HG02840 (cell line): ENCODE measurements around the gene ITGBL1.

ENCODE experiments used
- ATAC-seq: cut with Tn5 transposase; IDR thresholded peaks from one replicate; pipeline ENCODE4 v1.9.1; 2021; ENCODE audit warnings: mild to moderate bottlenecking, moderate library complexity, moderate number of reproducible peaks; ENCODE audit not compliant: unreplicated experiment, low FRiP score

ITGBL1 gene

DNA sequence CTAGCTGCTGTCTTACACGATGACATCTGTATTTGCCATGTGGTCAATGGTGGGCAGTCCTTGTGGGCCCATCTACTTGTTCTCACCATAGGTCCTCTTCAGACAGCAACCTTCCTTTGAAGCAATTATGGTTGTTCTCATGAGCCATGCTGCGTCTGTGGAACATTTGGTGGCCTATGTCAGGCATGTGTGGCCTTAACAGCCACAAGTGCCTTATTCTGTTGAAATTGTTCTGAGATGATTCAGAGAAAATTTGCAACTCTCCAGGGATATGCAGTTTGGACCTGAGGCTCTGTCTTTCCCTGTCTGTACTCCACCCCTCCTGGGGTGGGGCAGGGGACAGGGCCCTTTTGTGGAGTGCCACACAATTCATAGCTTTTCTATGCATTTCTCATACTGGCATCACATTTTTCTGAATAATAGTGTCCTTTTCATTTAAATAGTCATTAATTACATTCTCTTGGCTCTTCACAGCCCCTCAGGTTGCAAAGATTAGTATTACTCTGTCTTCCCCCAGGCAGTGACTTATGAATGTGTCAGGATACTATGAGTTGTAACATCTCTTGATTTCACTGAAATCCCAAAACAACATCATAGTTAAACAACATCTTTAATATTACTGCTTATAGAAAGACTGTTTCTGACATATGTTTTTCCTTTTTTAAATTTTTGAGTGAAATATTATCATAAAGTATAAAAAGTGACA lies 102.1 kb downstream of the ITGBL1 start:
- no peak for ATAC-seq

DNA sequence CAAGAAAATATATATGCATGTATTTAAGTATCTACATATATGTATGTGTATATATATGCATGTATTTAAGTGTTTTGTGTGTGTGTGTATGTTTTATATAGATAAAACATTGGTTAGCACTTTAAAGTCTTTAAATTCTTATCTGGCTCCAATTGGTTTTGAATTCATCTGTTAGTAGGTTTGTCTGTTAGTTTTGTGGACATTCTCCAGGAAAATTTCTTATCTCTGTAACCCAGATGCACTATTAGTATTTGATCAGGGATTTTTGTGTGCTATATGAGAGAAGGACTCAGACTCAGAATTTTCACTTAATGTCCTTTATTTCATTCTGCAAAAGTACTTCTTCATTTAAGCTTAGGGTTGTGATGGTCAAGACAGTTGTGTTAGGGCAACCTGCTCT lies 103.1 kb downstream of the ITGBL1 start:
- no peak for ATAC-seq

DNA sequence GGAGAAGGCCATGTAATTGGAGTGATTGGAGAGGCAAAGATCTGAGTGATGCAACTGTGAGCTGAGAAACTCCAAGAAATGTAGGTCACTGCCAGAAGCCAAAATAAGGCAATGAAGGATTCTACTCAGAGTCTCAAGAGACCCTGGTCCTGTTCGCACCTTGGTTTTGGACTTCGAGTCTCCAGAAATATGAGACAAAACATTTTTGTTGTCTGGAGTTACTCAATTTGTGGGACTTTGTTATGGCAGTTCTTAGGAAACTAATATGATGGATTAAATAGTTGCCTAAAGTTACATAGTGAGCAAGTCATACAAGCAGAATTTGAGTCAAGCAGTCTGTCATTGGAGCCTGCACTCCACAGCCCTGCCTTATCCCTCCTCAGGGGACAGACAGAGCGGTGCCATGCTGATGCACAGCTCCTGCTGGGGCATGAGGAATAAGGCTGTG lies 104.2 kb downstream of the ITGBL1 start:
- no peak for ATAC-seq

DNA sequence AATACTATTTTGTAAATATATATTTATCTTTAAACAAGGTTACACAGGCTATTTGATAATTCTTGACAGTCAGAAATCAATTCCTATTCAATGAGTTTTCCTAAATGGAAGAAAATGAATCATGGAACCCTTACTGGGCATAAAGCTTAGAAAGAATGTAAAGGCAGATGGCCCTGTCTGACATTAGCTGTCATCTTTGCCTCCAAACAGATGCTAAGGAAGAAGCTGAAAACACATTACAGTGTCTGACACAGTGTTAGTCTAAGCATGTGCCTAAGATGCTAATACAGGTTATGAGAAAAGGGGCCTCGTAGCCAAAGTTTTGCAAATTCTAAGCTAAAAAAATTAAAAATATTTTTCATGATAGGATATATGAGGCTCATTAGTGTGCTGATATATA lies 112.8 kb downstream of the ITGBL1 start:
- ATAC-seq = no peak

DNA sequence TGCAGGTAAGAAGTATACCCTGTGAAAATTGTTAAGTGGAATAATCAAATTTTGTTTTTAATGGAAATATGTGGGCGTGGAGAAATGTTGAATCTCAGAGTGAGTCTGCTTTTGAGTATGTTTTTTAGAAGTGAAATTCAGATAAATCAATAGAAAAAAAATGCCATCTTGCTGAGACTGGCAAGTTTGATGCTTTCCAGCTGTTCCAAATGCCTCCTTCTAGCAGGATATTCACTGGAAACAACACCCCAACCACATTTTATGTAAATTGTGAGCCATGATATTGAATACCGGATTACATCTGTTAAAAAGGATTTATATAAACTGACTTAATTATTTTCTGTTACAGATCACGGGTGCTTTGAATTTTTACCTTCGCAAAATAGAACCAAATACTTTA lies 115.4 kb downstream of the ITGBL1 start:
- no peak for ATAC-seq

DNA sequence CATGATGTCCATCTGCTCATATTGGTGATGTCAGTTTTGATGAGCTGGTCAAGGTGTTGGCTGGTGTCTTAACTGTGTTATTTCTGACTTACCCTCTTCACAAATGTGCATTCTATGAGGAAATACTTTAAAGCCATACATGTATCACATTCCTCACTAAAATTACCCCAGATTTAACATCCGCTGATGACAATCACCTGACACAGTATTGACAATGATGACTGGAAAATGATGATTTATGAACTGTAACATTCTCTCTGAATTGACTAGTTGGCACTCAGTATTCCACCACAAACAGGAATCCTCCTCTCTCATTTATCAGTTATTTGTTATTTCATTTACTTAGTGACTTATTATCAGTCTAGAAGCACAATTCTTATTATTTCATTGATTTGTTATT lies 117.3 kb downstream of the ITGBL1 start:
- ATAC-seq = no peak

DNA sequence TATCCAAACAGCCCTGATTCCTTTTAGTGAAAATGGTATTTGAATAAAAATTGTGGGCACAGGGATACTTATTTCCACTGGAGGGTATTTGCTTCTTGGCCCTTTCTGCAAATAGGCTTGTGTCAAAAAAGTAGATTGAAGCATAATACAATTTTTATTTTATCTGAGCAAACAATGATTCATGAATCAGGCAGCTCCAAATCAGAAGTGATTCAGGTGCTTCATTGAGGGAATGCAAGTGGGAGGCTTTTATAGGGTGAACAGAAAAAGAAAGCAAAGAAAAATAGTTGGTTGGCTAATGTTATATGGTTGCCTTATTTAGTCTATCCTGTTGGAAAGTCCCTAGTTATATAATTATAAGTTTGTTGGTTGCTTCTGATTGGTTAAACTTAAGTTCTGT lies 117.9 kb downstream of the ITGBL1 start:
- no peak for ATAC-seq

DNA sequence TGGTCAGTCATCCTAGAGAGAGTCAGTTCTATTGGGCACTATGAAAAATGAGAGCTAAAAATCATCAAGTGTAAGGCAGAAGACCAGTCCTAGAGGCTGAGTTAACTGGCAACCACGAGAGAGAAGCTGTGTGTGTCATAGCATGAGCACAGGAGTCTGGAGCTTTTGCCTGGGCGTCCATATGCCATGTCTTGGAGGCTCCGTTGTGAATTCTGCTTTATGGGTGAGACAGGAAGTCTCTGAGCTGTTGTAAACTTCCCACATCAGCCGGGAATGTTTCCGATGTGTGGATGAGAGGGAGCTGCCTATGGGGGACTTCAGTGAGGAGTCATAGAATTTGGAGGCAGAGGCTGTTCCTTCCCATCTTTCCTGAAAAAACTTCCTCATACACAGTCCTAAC lies 120.0 kb downstream of the ITGBL1 start:
- ATAC-seq = no peak

DNA sequence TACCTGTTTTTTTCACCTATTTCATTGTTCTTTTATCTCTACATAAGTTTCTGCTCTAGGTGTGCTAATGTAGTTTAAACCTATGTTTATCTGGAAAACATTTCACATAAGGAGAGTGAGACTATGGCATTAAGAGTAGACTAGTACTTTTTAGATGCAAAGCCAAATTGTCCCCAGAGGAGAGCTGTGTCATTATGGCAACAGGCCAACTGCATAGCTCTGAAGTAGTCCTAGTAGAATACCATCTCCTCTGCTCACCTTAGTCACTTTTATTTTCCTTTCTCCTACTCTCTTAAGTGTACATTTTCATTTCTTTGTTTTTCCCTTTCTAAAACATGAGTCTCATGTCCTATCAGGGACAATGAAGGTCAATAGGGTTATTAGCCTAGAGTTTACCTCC lies 123.1 kb downstream of the ITGBL1 start:
- no peak for ATAC-seq

DNA sequence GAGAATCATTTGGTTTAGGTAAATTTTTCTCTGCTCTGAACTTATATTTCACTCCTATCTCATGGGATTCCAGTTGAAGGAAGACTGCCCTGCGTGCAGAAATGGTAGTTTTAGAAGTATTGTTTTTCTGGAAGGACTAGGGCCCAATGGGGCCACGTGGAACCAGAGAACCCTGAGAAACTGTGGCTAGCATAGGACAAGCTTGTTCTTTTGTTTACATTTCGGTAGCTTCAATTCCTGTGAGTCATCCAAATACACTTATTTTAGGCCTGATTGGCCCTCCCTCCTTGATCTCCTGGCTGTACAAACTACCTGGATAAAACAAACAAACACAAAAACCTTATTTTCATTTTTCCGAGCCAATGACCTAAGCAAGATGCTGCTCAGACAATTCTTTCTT lies 124.0 kb downstream of the ITGBL1 start:
- ATAC-seq = no peak

DNA sequence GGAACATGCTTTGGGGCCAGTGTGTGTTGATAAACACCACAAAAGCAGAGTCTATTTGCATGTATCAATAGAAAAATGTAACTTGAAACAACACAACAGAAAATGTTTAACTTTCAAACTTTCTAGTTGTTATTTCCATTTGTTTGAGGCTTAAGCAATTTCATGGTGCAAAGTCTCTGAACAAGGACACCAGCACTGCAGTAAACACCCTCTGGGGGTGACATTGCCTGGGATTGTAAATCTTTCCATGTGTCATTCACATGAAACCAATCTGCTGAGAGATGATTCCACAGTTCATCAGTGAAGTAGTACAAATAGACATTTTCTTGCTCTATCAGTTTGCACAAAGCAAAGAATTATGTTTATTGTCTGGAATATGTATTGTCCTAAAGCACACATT lies 124.5 kb downstream of the ITGBL1 start:
- no peak for ATAC-seq

DNA sequence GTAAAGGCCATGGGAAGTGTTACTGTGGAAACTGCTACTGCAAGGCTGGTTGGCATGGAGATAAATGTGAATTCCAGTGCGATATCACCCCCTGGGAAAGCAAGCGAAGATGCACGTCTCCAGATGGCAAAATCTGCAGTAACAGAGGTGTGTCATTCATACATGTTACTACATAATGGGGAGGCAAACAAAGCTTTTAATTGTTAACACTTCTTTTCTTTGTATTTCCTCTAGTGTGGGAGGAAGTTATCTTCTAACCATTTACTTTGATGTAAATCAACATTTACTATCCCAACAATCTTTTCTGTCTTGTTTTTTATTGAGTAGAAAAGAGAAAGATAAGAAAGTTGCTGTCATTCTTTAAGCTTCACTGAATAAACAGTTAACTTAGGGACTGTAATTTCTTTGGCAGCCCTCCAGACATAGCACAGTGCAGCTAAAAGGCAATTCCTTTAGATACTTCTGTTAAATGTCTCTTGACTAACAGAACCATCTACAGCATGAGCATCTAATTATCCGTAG lies 126.9 kb downstream of the ITGBL1 start:
- ATAC-seq = no peak

DNA sequence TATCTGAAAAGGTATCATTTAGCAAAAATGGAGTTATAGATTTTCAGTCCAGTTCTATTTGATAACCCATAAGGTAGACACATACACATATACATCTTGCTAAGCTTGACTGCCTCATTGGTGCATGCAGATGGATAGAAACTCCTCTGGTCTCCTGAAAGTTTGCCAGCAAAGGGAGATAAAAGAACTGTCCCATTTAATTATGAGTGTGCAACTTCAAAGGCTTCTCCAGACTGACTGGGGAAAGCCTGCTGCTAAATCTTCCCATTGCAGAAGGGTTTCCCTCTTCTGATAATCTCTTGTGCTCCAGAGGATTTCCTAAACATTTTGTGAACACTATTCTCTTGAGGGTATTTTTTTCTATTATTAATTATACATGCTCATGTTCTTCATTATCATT lies 131.9 kb downstream of the ITGBL1 start:
- ATAC-seq = no peak

DNA sequence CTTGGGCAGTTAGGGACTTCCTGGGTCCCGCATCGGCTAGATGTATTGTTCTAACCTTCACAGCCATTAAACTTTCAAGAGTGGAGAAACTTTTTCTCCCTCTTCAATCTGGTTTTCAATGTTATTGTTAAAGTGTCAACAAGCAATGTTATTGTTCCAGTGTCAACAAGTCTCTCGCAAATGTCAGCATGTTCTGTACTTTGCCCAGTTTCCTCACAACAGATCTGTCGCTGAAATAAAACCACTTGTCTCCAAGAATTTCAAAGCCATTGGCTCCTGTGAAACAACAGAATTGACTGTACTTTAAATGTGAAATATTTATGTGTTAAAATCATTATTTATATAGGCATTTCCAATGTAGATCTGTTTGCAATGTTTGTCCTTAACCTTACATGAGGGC lies 138.0 kb downstream of the ITGBL1 start:
- no peak for ATAC-seq

DNA sequence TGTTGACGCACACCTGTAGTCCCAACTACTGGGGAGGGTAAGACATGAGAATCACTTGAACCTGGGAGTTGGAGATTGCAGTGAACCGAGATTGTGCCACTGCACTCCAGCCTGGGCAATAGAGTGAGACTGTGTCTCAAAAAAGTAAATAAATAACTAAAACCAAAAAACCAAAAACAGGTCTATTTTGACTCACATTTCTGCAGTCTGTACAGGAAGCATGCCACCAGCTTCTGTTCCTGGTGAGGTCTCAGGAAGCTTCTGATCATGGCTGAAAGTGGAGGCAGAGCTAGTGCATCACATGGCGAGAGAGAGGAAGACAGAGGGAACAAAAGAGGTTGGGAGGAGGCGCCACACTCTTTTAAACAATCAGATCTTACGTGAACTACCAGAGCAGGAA lies 142.5 kb downstream of the ITGBL1 start:
- ATAC-seq = no peak

DNA sequence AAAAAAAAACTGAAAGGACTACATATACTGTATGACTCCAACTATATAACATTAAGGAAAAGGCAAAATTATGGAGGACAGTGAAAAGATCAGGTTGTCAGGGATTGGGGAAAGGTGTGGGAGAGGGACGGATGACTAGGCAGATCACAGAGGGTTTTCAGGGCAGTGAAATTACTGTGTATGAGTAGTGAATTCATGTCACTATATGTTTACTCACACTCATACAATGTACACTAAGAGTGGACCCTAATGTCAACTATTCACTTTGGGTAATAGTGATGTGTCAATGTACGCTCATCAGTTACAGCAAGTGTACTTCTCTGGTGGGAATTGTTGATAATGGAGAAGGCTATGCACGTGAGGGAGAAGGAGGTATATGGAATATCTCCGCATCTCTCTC lies 144.3 kb downstream of the ITGBL1 start:
- ATAC-seq = no peak

DNA sequence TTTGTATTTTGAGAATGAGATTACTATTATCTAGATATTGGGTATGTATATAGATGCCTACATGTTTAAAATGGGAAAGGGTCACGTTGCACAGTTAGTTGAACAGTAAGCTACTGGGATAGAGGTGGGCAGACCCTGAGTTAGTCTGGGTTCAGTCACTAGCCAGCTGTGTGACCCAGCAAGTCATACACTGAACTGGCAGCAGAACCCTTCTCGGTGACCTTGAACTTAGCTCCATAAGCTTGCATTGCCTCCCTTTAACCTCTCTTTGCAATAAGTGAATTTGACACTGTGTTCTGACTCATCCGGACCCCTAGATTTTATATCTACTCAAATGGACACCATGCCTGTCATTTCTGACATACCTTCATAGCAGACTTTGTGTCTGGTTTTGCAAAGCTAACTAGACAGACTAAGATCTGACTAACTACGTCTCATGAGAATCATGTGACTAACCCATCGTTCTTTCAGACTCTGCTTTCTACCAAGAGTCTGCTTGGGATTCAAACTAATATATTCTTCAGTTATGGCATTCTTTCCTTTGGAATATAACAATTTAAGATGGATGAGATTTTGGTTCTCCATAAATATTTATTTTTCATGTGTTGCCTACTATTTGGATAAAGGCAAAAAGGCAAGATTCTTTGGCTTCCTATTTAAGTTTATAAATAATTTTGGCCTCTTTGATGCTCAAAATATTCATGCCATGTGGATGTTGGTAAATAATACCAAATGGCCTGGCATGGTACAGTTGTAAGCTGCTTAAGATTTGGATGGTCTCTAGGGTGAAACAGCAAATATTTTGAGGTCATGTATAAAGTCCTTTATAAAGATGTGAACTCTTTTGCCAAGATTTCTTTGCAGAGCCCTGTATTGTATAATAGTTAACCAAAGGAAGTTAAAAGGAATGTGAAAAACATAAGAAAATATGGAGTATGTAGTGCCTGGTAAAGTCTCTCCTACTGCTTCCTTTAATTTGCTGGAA lies 159.3 kb downstream of the ITGBL1 start:
- ATAC-seq = no peak

DNA sequence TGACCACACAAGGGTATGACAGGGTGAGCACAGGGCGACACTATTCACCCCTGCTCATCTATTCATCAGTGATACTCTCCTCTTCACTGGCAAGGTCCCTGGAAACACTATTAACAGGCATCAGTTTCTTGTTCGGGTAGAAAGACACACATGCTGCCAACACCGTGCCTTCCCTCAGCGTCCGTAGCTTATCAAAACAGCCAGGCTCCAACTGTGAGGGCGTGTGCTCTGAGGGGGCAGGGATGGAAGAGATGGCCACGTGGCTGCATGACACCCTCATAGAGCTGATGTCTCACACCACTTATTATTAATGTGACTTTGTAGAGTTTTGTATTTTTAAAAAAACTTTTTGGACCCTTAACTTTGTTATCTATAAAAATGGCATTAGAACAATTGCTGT lies 160.3 kb downstream of the ITGBL1 start:
- ATAC-seq = no peak

DNA sequence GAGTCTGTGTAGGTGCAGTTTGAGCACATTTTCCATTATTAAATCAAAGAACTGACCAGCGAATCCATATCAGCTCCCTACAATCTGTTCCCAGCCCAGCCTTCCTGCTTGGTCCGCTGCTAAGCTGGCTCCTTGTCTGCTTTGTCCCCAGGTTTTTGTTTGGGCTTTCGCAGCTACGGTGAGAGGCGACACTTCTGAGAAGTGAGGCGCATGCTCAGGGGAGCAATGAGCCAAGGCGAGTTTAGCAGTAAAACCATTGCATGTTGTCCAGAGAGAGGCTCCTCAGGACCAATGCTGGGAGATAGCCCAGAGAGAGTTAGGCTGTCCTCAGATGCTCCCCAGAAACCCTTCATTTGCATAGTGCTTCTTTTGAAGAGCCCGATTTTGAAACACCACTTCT lies 162.0 kb downstream of the ITGBL1 start:
- no peak for ATAC-seq

DNA sequence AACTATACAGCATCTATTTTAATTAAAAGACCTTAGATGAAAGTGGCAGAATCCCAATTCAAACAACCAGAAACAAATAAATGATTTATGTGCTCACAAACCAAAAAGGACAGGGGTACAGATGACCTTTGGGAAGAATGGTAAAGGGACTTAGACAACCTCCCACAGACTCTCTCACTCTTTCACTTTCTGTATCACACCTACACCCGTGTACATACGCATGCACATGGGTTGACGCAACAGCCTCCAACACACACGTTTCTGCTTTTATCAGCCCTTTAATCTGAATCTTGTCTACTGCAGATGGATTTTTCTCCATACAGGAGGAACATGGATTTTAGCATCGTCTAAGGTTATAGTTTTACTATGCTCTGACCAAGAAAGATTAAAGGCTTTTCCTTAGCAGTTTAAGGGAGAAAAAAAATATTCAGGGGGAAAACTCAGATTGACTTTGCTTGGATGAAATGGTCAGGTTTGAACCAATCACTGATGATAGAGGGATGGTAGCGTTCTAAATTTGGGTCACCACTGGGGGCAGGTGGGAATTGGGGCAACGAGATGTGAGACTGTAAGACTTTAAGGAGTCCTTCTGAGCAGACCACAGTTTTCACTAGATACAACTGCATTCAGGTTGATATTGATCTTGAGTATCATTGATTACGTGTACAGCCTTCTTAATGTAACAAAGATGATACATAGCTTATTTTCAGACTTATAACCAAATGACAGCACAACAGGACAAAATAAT lies 166.1 kb downstream of the ITGBL1 start:
- ATAC-seq = no peak

DNA sequence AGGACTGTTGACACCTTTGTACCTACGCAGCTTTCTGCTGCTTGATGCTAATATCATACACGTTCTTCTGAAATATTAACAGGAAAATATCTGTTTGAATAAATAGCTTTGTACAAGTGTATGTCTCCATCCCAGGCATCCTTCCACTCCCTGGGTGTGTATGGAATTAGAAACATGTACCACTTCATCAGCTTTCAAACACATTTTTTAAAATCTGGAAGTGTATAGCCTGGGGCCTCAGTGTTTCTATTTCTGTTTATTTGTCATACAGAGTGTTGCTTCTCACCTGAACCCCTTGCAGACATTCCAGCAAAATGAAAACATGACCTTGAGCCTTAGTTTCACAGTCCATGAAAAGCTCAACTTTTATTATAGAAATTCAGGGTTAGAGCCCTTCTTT lies 168.6 kb downstream of the ITGBL1 start:
- ATAC-seq = no peak
